HEK293 (cell line): Measurements from ENCODE around the gene SLC9A2.

ENCODE experiments used
- CTCF ChIP-seq: fragments of 450-650 bp; formaldehyde crosslinking; IDR thresholded peaks from 2 replicates; pipeline ENCODE4 v1.5.1; 2016; ENCODE audit warnings: missing biosample characterization, missing genetic modification characterization
- KLF8 ChIP-seq: fragments of 450-650 bp; formaldehyde crosslinking; IDR thresholded peaks from 2 replicates; pipeline ENCODE4 v1.5.1; 2016; ENCODE audit warnings: missing biosample characterization, missing genetic modification characterization
- MZF1 ChIP-seq: fragments of 450-650 bp; formaldehyde crosslinking; IDR thresholded peaks from 2 replicates; pipeline ENCODE4 v1.5.1; 2017; ENCODE audit warnings: missing biosample characterization, missing genetic modification characterization, borderline replicate concordance
- REST ChIP-seq: fragments of 450-650 bp; formaldehyde crosslinking; IDR thresholded peaks from 2 replicates; pipeline ENCODE4 v1.5.1; 2016; ENCODE audit warnings: missing biosample characterization, missing genetic modification characterization
- ZNF138 ChIP-seq: fragments of 450-650 bp; formaldehyde crosslinking; IDR thresholded peaks from 2 replicates; pipeline ENCODE4 v1.5.1; 2016; ENCODE audit warnings: missing biosample characterization, missing genetic modification characterization, borderline replicate concordance
- ZNF175 ChIP-seq: fragments of 450-650 bp; formaldehyde crosslinking; IDR thresholded peaks from 2 replicates; pipeline ENCODE4 v1.5.1; 2016; ENCODE audit warnings: missing biosample characterization, missing genetic modification characterization
- ZNF274 ChIP-seq, 2 experiments: fragments of 200-500 bp in 1 of 2; fragments of 450-650 bp in 1 of 2; sonication (Bioruptor generic) in 1 of 2; formaldehyde crosslinking in 1 of 2; IDR thresholded peaks; 2 replicates each; pipeline versions ENCODE4 v1.5.1 to v1.6.1; 2014 to 2016; ENCODE audit warnings: borderline replicate concordance in 1 of 2, inconsistent platforms in 1 of 2, low read length in 1 of 2, missing biosample characterization in 1 of 2, missing genetic modification characterization in 1 of 2
- ZNF292 ChIP-seq: fragments of 450-650 bp; formaldehyde crosslinking; IDR thresholded peaks from 2 replicates; pipeline ENCODE4 v1.5.1; 2016; ENCODE audit warnings: low read depth, missing biosample characterization, missing genetic modification characterization, borderline replicate concordance
- ZNF324 ChIP-seq: fragments of 450-650 bp; formaldehyde crosslinking; IDR thresholded peaks from 2 replicates; pipeline ENCODE4 v1.5.1; 2016; ENCODE audit warnings: missing biosample characterization, missing genetic modification characterization
- ZNF449 ChIP-seq: fragments of 450-650 bp; formaldehyde crosslinking; IDR thresholded peaks from 2 replicates; pipeline ENCODE4 v1.5.1; 2017; ENCODE audit warnings: missing biosample characterization, mild to moderate bottlenecking, missing genetic modification characterization, moderate library complexity
- ZNF555 ChIP-seq: fragments of 450-650 bp; formaldehyde crosslinking; conservative IDR thresholded peaks from 2 replicates; pipeline ENCODE4 v1.5.1; 2017; ENCODE audit warnings: missing biosample characterization, mild to moderate bottlenecking, missing genetic modification characterization, inconsistent platforms

- TF ChIP-seq ZNF324 (tag by site-specific recombination): no peak
- TF ChIP-seq ZNF449 (tag by site-specific recombination): no peak
- TF ChIP-seq ZNF138: no peak
- no peak for TF ChIP-seq CTCF (tag by site-specific recombination)
- TF ChIP-seq ZNF292 (tag by site-specific recombination): no peak
- TF ChIP-seq ZNF274 (IDR thresholded peaks at IDR 0.05; ENCODE audit: low read length): no peak
- no peak for TF ChIP-seq ZNF274 (tag by site-specific recombination; IDR thresholded peaks at IDR 0.05; ENCODE audit: borderline replicate concordance)
- TF ChIP-seq ZNF555 (tag by site-specific recombination): no peak
- no peak for TF ChIP-seq MZF1 (tag by site-specific recombination)
- no peak for TF ChIP-seq KLF8
- TF ChIP-seq ZNF175 (tag by site-specific recombination): no peak
- TF ChIP-seq REST (tag by site-specific recombination): no peak
Measured at GRCh38 chr2:102639429-102639828, 20.1 kb downstream of the SLC9A2 start.
